Gastrocnemius medialis (tissue), 4 donors: ENCODE data around the gene ANKRD9. TPM values are rescaled to one million over a fixed set of nuclear protein-coding genes. Genes with fewer than 3 reads are reported as not detected.

Source experiments
- ATAC-seq, 2 donors: fragments of 150-250 bp; one replicate each; pipeline ENCODE4 v1.9.1; 2016
- DNase-seq, 2 donors: peaks; one replicate each; pipeline ENCODE4 v3.0.0-alpha.2; 2019
- H3K27ac ChIP-seq, 4 donors: fragments of 200-600 bp; sonication (generic); 1 replicate in 1 of 4; 2 replicates in 3 of 4; pipeline ENCODE4 v1.5.1; 2016 to 2018; ENCODE audit warnings: mild to moderate bottlenecking in 2 of 4, moderate library complexity in 1 of 4
- H3K27me3 ChIP-seq, 3 donors: fragments of 200-600 bp; sonication (generic) in 2 of 3; 1 replicate in 1 of 3; 2 replicates in 2 of 3; pipeline versions ENCODE4 v1.5.1 to v1.6.0; 2016 to 2019; ENCODE audit warnings: mild to moderate bottlenecking in 1 of 3, moderate library complexity in 1 of 3
- H3K36me3 ChIP-seq, 2 donors: fragments of 200-600 bp; sonication (generic) in 1 of 2; one replicate each; pipeline ENCODE4 v1.5.1; 2017 to 2018
- H3K4me1 ChIP-seq, 2 donors: fragments of 200-600 bp; sonication (generic) in 1 of 2; one replicate each; pipeline ENCODE4 v1.5.1; 2016 to 2017; ENCODE audit warnings: mild to moderate bottlenecking in 2 of 2
- H3K4me3 ChIP-seq, 4 donors: fragments of 200-600 bp; sonication (generic) in 3 of 4; 1 replicate in 1 of 4; 2 replicates in 3 of 4; pipeline ENCODE4 v1.5.1; 2016 to 2019; ENCODE audit warnings: mild to moderate bottlenecking in 2 of 4
- H3K9me3 ChIP-seq, 3 donors: fragments of 200-600 bp; sonication (generic) in 2 of 3; 1 replicate in 1 of 3; 2 replicates in 2 of 3; pipeline ENCODE4 v1.5.1; 2016 to 2019
- POLR2A ChIP-seq, 2 donors: fragments of 450-650 bp; IDR thresholded peaks; one replicate each; pipeline ENCODE4 v1.6.1; 2017; ENCODE audit warnings: antibody characterized with exemption in 2 of 2, mild to moderate bottlenecking in 2 of 2, moderate library complexity in 2 of 2
- in situ Hi-C, 4 donors: fragments of 200-750 bp; cut with MboI; loops; one replicate each; pipeline versions ENCODE4 v1.15.0 to v1.8.0; 2017; ENCODE audit warnings: low sequenced_read_pairs in 4 of 4
- intact Hi-C: fragments of 100-400 bp; cut with DNase I; formaldehyde crosslinking; loops from one replicate; pipeline ENCODE4 v1.15.1; 2023; ENCODE audit warnings: low total_unique reads
- total RNA-seq, 4 donors: library from RNA; depleted of rRNA; stranded (reverse); fragments of >200 nt; gene quantifications; one replicate each; pipeline versions ENCODE4 v1.1.0 to v1.2.3, GENCODE V29; 2016
- TF ChIP-seq, protein P1 (sequence below), 5 experiments: fragments of 450-650 bp in 3 of 5; fragments of 200-600 bp in 2 of 5; sonication (generic) in 2 of 5; IDR thresholded peaks in 4 of 5; conservative IDR thresholded peaks in 1 of 5; 1 replicate in 4 of 5; 2 replicates in 1 of 5; pipeline ENCODE4 v1.5.1; 2016 to 2019; ENCODE audit warnings: antibody characterized with exemption in 5 of 5, mild to moderate bottlenecking in 3 of 5, moderate library complexity in 3 of 5

The ANKRD9 gene
- total RNA-seq, 4 donors from 2014 or later: 155 to 450 (median 216) TPM

DNA sequence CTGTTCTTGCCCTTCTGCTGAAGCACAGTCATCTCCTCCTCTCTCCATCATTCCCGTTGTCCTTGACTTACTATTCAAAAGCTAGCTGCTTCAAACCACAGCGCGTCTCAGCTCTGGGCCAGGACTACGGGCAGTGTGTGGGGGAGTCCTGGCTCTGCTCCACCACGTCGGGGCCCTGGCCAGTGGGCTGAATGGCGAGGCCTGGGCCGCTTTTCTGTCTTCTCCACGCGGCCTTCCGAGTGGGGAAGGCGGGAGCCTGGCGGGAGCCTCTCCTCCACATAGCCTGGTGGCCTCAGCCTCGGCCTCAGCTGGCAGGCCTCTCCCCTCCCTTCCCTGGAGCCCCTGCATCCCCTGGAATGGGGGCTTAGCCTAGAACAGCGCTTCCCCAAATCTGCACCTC is 16.5 kb downstream of the ANKRD9 start:
- DNase-seq: no peak
- TF ChIP-seq, protein P1, sequence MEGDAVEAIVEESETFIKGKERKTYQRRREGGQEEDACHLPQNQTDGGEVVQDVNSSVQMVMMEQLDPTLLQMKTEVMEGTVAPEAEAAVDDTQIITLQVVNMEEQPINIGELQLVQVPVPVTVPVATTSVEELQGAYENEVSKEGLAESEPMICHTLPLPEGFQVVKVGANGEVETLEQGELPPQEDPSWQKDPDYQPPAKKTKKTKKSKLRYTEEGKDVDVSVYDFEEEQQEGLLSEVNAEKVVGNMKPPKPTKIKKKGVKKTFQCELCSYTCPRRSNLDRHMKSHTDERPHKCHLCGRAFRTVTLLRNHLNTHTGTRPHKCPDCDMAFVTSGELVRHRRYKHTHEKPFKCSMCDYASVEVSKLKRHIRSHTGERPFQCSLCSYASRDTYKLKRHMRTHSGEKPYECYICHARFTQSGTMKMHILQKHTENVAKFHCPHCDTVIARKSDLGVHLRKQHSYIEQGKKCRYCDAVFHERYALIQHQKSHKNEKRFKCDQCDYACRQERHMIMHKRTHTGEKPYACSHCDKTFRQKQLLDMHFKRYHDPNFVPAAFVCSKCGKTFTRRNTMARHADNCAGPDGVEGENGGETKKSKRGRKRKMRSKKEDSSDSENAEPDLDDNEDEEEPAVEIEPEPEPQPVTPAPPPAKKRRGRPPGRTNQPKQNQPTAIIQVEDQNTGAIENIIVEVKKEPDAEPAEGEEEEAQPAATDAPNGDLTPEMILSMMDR (IDR thresholded peaks at IDR 0.05 in 4 of 5, conservative IDR thresholded peaks at IDR 0.05 in 1 of 5): no peak
- no peak for TF ChIP-seq POLR2A (IDR thresholded peaks at IDR 0.05)
- no peaks in the 10 kb centered on the region for H3K36me3 ChIP-seq
- in situ Hi-C loops: no loop called here
- peaks cover 9 to 20% of the 10 kb centered on the region in 2 donors for H3K4me1 ChIP-seq
- H3K27me3 ChIP-seq: no peaks in the 10 kb centered on the region
- H3K4me3 ChIP-seq: no peak overlapping the region
- intact Hi-C loops: no loop called here
- H3K9me3 ChIP-seq: no peaks in the 10 kb centered on the region
- no peak for ATAC-seq
- no peak overlapping the region for H3K27ac ChIP-seq

GRCh38 chr14:102492531-102492910 is 17.1 kb downstream of the ANKRD9 start:
- Histone ChIP-seq H3K4me1 (peaks cover 4 to 14% of the 10 kb centered on the region in 2 donors), H3K4me3 (no peak overlapping the region), H3K36me3 (no peaks in the 10 kb centered on the region), H3K27ac (no peak overlapping the region), H3K9me3 (no peaks in the 10 kb centered on the region), H3K27me3 (no peaks in the 10 kb centered on the region)
- intact Hi-C loops (no loop called here), in situ Hi-C loops (no loop called here)
- ATAC-seq: no peak
- no peak for DNase-seq
- TF ChIP-seq, protein P1 (IDR thresholded peaks at IDR 0.05 in 4 of 5, conservative IDR thresholded peaks at IDR 0.05 in 1 of 5): no peak
- no peak for TF ChIP-seq POLR2A (IDR thresholded peaks at IDR 0.05)

- H3K36me3 ChIP-seq: no peaks in the 10 kb centered on the region
- TF ChIP-seq, protein P1 (IDR thresholded peaks at IDR 0.05 in 4 of 5, conservative IDR thresholded peaks at IDR 0.05 in 1 of 5): no peak
- no peak for TF ChIP-seq POLR2A (IDR thresholded peaks at IDR 0.05)
- H3K27ac ChIP-seq: no peak overlapping the region
- ATAC-seq (no peak), DNase-seq (peak in 1 of 2 donors; percentile 9)
- no peaks in the 10 kb centered on the region for H3K27me3 ChIP-seq
- intact Hi-C loops: no loop called here
- in situ Hi-C loops: no loop called here
- H3K9me3 ChIP-seq: no peaks in the 10 kb centered on the region
- no peak overlapping the region for H3K4me3 ChIP-seq
- H3K4me1 ChIP-seq: peaks cover 0 to 9% of the 10 kb centered on the region in 2 donors
Measured at GRCh38 chr14:102491786-102492530, 17.6 kb downstream of the ANKRD9 start.

- peaks cover 6 to 8% of the 10 kb centered on the region in 2 donors for H3K4me1 ChIP-seq
- no peak for TF ChIP-seq POLR2A (IDR thresholded peaks at IDR 0.05)
- TF ChIP-seq, protein P1 (IDR thresholded peaks at IDR 0.05 in 4 of 5, conservative IDR thresholded peaks at IDR 0.05 in 1 of 5): no peak
- ATAC-seq (no peak), DNase-seq (no peak)
- H3K27ac ChIP-seq: no peak overlapping the region
- intact Hi-C loops (no loop called here), in situ Hi-C loops (no loop called here)
- H3K9me3 ChIP-seq: no peaks in the 10 kb centered on the region
- H3K4me3 ChIP-seq: no peak overlapping the region
- H3K27me3 ChIP-seq: no peaks in the 10 kb centered on the region
- H3K36me3 ChIP-seq: no peaks in the 10 kb centered on the region
Measured at GRCh38 chr14:102491366-102491765, 18.2 kb downstream of the ANKRD9 start.
